A673 (cell line): ENCODE measurements around the gene MXD3.

Experiments used
- EZH2 ChIP-seq: fragments of 200-600 bp; sonication (generic); IDR thresholded peaks from 2 replicates; pipeline ENCODE4 v1.6.1; 2017; ENCODE audit warnings: borderline replicate concordance, low read depth, mild to moderate bottlenecking, mixed read lengths, antibody characterized with exemption, low read length; ENCODE audit not compliant: poor library complexity, severe bottlenecking
- TF ChIP-seq, protein P1 (sequence below): fragments of 300-800, 200-600 bp; sonication (generic); conservative IDR thresholded peaks from 2 replicates; pipeline ENCODE4 v1.5.1; 2017; ENCODE audit warnings: low read depth, mild to moderate bottlenecking, antibody characterized with exemption, low read length, moderate library complexity, mixed read lengths

DNA sequence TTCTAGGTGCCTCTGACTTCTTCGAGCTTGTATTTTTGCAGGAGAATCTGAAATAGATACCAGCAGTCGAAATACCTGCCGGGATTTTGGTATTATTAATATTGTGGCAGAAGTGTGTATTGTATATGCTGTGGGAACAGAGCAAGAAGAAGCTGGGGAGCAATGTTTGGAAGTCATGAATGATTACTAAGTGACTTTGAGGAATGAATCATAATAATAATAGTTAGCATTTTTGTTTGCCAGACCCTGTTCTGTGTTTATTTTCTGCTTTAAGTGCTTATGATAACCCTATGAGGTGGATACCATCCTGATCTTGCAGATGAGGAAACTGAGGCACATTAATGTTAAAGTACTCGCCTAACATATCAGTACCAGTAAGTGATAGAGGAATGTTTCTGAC is 40.6 kb downstream of the MXD3 start:
- TF ChIP-seq, protein P1, sequence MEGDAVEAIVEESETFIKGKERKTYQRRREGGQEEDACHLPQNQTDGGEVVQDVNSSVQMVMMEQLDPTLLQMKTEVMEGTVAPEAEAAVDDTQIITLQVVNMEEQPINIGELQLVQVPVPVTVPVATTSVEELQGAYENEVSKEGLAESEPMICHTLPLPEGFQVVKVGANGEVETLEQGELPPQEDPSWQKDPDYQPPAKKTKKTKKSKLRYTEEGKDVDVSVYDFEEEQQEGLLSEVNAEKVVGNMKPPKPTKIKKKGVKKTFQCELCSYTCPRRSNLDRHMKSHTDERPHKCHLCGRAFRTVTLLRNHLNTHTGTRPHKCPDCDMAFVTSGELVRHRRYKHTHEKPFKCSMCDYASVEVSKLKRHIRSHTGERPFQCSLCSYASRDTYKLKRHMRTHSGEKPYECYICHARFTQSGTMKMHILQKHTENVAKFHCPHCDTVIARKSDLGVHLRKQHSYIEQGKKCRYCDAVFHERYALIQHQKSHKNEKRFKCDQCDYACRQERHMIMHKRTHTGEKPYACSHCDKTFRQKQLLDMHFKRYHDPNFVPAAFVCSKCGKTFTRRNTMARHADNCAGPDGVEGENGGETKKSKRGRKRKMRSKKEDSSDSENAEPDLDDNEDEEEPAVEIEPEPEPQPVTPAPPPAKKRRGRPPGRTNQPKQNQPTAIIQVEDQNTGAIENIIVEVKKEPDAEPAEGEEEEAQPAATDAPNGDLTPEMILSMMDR: no peak
- no peak for TF ChIP-seq EZH2
